Ishikawa (cell line): ENCODE results near the gene DYTN.

ENCODE experiments used
- CEBPB ChIP-seq: IDR thresholded peaks from 2 replicates; pipeline ENCODE4 v1.6.1; 2012
- CREB1 ChIP-seq: IDR thresholded peaks from 2 replicates; pipeline ENCODE4 v1.6.1; 2012; ENCODE audit warnings: low read depth
- EGR1 ChIP-seq: IDR thresholded peaks from 2 replicates; pipeline ENCODE4 v1.6.1; 2012
- EP300 ChIP-seq: IDR thresholded peaks from 2 replicates; pipeline ENCODE4 v1.6.1; 2012; ENCODE audit warnings: borderline replicate concordance
- FOXM1 ChIP-seq: IDR thresholded peaks from 2 replicates; pipeline ENCODE4 v1.6.1; 2012; ENCODE audit warnings: low read depth, borderline replicate concordance
- MAX ChIP-seq: IDR thresholded peaks from 2 replicates; pipeline ENCODE4 v1.6.1; 2012
- NFIC ChIP-seq: IDR thresholded peaks from 2 replicates; pipeline ENCODE4 v1.6.1; 2012
- RAD21 ChIP-seq: IDR thresholded peaks from 2 replicates; pipeline ENCODE4 v1.6.1; 2012; ENCODE audit warnings: low read depth
- TAF1 ChIP-seq: IDR thresholded peaks from 2 replicates; pipeline ENCODE4 v1.6.1; 2012; ENCODE audit warnings: low read depth, mild to moderate bottlenecking
- TCF12 ChIP-seq: IDR thresholded peaks from 2 replicates; pipeline ENCODE4 v1.6.1; 2012; ENCODE audit warnings: low read depth
- YY1 ChIP-seq: IDR thresholded peaks from 2 replicates; pipeline ENCODE4 v1.6.1; 2012; ENCODE audit warnings: low read depth
- ZBTB7A ChIP-seq: IDR thresholded peaks from 2 replicates; pipeline ENCODE4 v1.6.1; 2012; ENCODE audit warnings: low read depth
- TF ChIP-seq, protein P1 (sequence below): IDR thresholded peaks from 2 replicates; pipeline ENCODE4 v1.6.1; 2012; ENCODE audit warnings: low read depth, mild to moderate bottlenecking

DNA sequence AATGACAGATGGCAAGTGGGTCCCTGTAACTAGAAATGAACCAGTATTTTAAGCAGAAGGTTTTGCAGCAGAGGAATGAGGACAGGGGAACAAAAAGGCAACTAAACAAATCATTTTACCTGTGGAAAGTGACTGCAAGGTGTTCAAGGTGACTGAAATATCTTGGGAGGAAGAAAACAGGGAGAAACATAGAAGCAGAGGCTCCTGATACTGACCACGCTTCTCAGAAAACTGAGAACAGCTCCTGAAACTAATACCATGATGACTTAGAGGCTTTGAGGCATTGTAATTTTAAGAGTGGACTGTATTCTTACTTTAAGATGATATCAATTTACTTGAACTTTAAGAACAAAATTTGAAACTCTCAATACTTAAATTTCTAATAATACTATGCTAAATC lies at the start of gene DYTN:
- TF ChIP-seq EGR1 (no peak), TAF1 (no peak), FOXM1 (no peak), RAD21 (no peak), NFIC (no peak), EP300 (no peak), MAX (no peak), ZBTB7A (no peak), TCF12 (no peak), CEBPB (no peak), YY1 (no peak), CREB1 (no peak)
- TF ChIP-seq, protein P1, sequence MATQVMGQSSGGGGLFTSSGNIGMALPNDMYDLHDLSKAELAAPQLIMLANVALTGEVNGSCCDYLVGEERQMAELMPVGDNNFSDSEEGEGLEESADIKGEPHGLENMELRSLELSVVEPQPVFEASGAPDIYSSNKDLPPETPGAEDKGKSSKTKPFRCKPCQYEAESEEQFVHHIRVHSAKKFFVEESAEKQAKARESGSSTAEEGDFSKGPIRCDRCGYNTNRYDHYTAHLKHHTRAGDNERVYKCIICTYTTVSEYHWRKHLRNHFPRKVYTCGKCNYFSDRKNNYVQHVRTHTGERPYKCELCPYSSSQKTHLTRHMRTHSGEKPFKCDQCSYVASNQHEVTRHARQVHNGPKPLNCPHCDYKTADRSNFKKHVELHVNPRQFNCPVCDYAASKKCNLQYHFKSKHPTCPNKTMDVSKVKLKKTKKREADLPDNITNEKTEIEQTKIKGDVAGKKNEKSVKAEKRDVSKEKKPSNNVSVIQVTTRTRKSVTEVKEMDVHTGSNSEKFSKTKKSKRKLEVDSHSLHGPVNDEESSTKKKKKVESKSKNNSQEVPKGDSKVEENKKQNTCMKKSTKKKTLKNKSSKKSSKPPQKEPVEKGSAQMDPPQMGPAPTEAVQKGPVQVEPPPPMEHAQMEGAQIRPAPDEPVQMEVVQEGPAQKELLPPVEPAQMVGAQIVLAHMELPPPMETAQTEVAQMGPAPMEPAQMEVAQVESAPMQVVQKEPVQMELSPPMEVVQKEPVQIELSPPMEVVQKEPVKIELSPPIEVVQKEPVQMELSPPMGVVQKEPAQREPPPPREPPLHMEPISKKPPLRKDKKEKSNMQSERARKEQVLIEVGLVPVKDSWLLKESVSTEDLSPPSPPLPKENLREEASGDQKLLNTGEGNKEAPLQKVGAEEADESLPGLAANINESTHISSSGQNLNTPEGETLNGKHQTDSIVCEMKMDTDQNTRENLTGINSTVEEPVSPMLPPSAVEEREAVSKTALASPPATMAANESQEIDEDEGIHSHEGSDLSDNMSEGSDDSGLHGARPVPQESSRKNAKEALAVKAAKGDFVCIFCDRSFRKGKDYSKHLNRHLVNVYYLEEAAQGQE: no peak
